SK-N-SH (cell line): ENCODE results near the gene MYO9A. TPM values are rescaled to one million over a fixed set of nuclear protein-coding genes. Genes with fewer than 3 reads are reported as not detected.

ENCODE experiments used
- CTCF ChIA-PET: fragments of 300-600, 350-600 bp; formaldehyde crosslinking; extraction: SDS; loops from one replicate; lab custom pipeline; 2021; lab: Yijun Ruan, JAX
- POLR2A ChIA-PET: fragments of 350-600 bp; sonication (Branson Sonifier 250); formaldehyde crosslinking; extraction: SDS; loops from one replicate; lab custom pipeline; 2020; ENCODE audit warnings: antibody characterized with exemption, inconsistent platforms; lab: Yijun Ruan, JAX
- DNase-seq: peaks from one replicate; pipeline ENCODE4 v3.0.0; 2012
- H2AFZ ChIP-seq: fragments of 200-600 bp; sonication (generic); 2 replicates; pipeline ENCODE4 v1.8.1; 2016; ENCODE audit warnings: antibody characterized with exemption, mild to moderate bottlenecking, low read depth
- H3F3A ChIP-seq: fragments of 200-600 bp; sonication (generic); replicated peaks from 2 replicates; pipeline ENCODE3; 2016; ENCODE audit warnings: antibody characterized with exemption, mild to moderate bottlenecking; ENCODE audit not compliant: insufficient read depth
- H3K27ac ChIP-seq, 2 experiments: fragments of 200-500 bp in 1 of 2; fragments of 200-600 bp in 1 of 2; sonication (Bioruptor generic) in 1 of 2; sonication (generic), shearing (Covaris generic) in 1 of 2; 2 replicates each; pipeline versions ENCODE4 v1.5.1 to v1.6.1; 2014 to 2016; ENCODE audit warnings: low read depth in 2 of 2, inconsistent platforms in 1 of 2, low read length in 1 of 2, mild to moderate bottlenecking in 1 of 2, mixed read lengths in 1 of 2
- H3K27me3 ChIP-seq: fragments of 200-600 bp; sonication (generic), shearing (Covaris generic); 2 replicates; pipeline ENCODE4 v1.6.1; 2016; ENCODE audit warnings: mixed run types; ENCODE audit not compliant: insufficient read depth
- H3K36me3 ChIP-seq, 2 experiments: fragments of 200-500 bp in 1 of 2; fragments of 200-600 bp in 1 of 2; sonication (Bioruptor generic) in 1 of 2; sonication (generic) in 1 of 2; replicated peaks in 1 of 2; 2 replicates each; pipeline versions ENCODE3 to v1.5.1; 2014 to 2016; ENCODE audit warnings: low read length in 1 of 2, mild to moderate bottlenecking in 1 of 2; ENCODE audit not compliant: insufficient read depth in 2 of 2, control insufficient read depth in 1 of 2
- H3K4me1 ChIP-seq, 2 experiments: fragments of 200-500 bp in 1 of 2; fragments of 200-600 bp in 1 of 2; sonication (Bioruptor generic) in 1 of 2; sonication (generic), shearing (Covaris generic) in 1 of 2; 2 replicates each; pipeline versions ENCODE4 v1.5.1 to v1.6.1; 2014 to 2016; ENCODE audit warnings: low read depth in 1 of 2, low read length in 1 of 2, mixed run types in 1 of 2; ENCODE audit not compliant: insufficient read depth in 2 of 2, control insufficient read depth in 1 of 2
- H3K4me2 ChIP-seq: fragments of 200-600 bp; sonication (generic), shearing (Covaris generic); 2 replicates; pipeline ENCODE4 v1.6.1; 2017; ENCODE audit warnings: mixed run types
- H3K4me3 ChIP-seq, 2 experiments: fragments of 200-500 bp in 1 of 2; fragments of 200-600 bp in 1 of 2; sonication (Bioruptor generic) in 1 of 2; sonication (generic), shearing (Covaris generic) in 1 of 2; 2 replicates each; pipeline versions ENCODE4 v1.5.1 to v1.8.1; 2014 to 2016; ENCODE audit warnings: low read depth in 2 of 2, inconsistent platforms in 1 of 2, low read length in 1 of 2, mild to moderate bottlenecking in 1 of 2, mixed read lengths in 1 of 2, moderate library complexity in 1 of 2
- H3K79me2 ChIP-seq: fragments of 200-600 bp; sonication (generic); 2 replicates; pipeline ENCODE4 v1.8.1; 2017; ENCODE audit warnings: mild to moderate bottlenecking; ENCODE audit not compliant: insufficient read depth
- H3K9ac ChIP-seq: fragments of 200-600 bp; sonication (generic); 2 replicates; pipeline ENCODE4 v1.6.1; 2017; ENCODE audit warnings: mixed run types
- H3K9me2 ChIP-seq: fragments of 200-600 bp; sonication (generic); 2 replicates; pipeline ENCODE4 v1.6.1; 2017; ENCODE audit warnings: mixed run types
- H3K9me3 ChIP-seq: fragments of 200-600 bp; sonication (generic); 2 replicates; pipeline ENCODE4 v1.6.1; 2017; ENCODE audit warnings: mixed run types, mild to moderate bottlenecking, moderate library complexity
- H4K20me1 ChIP-seq: fragments of 200-600 bp; sonication (generic); 2 replicates; pipeline ENCODE4 v1.6.1; 2017; ENCODE audit warnings: mild to moderate bottlenecking, mixed run types; ENCODE audit not compliant: insufficient read depth
- CTCF ChIP-seq: fragments of 200-600 bp; sonication (generic); IDR thresholded peaks from 2 replicates; pipeline ENCODE4 v1.6.1; 2017; ENCODE audit warnings: antibody characterized with exemption, mild to moderate bottlenecking, moderate library complexity
- ELF1 ChIP-seq: IDR thresholded peaks from 2 replicates; pipeline ENCODE4 v1.4.0; 2012
- EP300 ChIP-seq, 2 experiments: IDR thresholded peaks; 2 replicates each; pipeline versions ENCODE4 v1.4.0 to v1.6.1; 2012; ENCODE audit warnings: borderline replicate concordance in 1 of 2, low read depth in 1 of 2, low read length in 1 of 2
- FOSL2 ChIP-seq: IDR thresholded peaks from 2 replicates; pipeline ENCODE4 v1.4.0; 2012; ENCODE audit warnings: low read depth, mild to moderate bottlenecking, moderate library complexity, borderline replicate concordance
- FOXJ3 ChIP-seq: sonication (generic); formaldehyde crosslinking; IDR thresholded peaks from 2 replicates; pipeline ENCODE4 v1.5.1; 2020; ENCODE audit warnings: mild to moderate bottlenecking, missing genetic modification reagents
- GATA2 ChIP-seq: sonication (generic); formaldehyde crosslinking; IDR thresholded peaks from 2 replicates; pipeline ENCODE4 v1.5.0; 2020; ENCODE audit warnings: mild to moderate bottlenecking, missing genetic modification reagents
- MAX ChIP-seq: IDR thresholded peaks from 2 replicates; pipeline ENCODE4 v1.4.0; 2012; ENCODE audit warnings: low read depth
- MEF2A ChIP-seq: IDR thresholded peaks from 2 replicates; pipeline ENCODE4 v1.4.0; 2012; ENCODE audit warnings: low read depth, borderline replicate concordance
- NRF1 ChIP-seq: IDR thresholded peaks from 2 replicates; pipeline ENCODE4 v1.6.1; 2012; ENCODE audit warnings: low read depth, mild to moderate bottlenecking, low read length
- POLR2AphosphoS5 ChIP-seq: IDR thresholded peaks from 2 replicates; pipeline ENCODE4 v1.6.1; 2012; ENCODE audit warnings: low read depth, low read length
- RAD21 ChIP-seq: IDR thresholded peaks from 2 replicates; pipeline ENCODE4 v1.6.1; 2012; ENCODE audit warnings: mild to moderate bottlenecking, low read length
- RCOR1 ChIP-seq: fragments of 150-350 bp; IDR thresholded peaks from 2 replicates; pipeline ENCODE4 v1.6.1; 2017; ENCODE audit warnings: antibody characterized with exemption, low read length
- REST ChIP-seq: IDR thresholded peaks from 2 replicates; pipeline ENCODE4 v1.6.1; 2012; ENCODE audit warnings: mild to moderate bottlenecking, low read depth, low read length, moderate library complexity
- RFX5 ChIP-seq: IDR thresholded peaks from 2 replicates; pipeline ENCODE4 v1.6.1; 2012; ENCODE audit warnings: mild to moderate bottlenecking, improper control_type of control experiment, low read length
- RXRA ChIP-seq: IDR thresholded peaks from 2 replicates; pipeline ENCODE4 v1.4.0; 2012; ENCODE audit warnings: low read depth, mild to moderate bottlenecking, borderline replicate concordance
- SIN3A ChIP-seq: IDR thresholded peaks from 2 replicates; pipeline ENCODE4 v1.6.1; 2012; ENCODE audit warnings: low read depth, mild to moderate bottlenecking, low read length, moderate library complexity, borderline replicate concordance
- SMC3 ChIP-seq: IDR thresholded peaks from 2 replicates; pipeline ENCODE4 v1.6.1; 2012; ENCODE audit warnings: low read depth, low read length, improper control_type of control experiment
- TAF1 ChIP-seq: IDR thresholded peaks from 2 replicates; pipeline ENCODE4 v1.6.1; 2012; ENCODE audit warnings: low read depth, mild to moderate bottlenecking, low read length, moderate library complexity, borderline replicate concordance
- TCF12 ChIP-seq: IDR thresholded peaks from 2 replicates; pipeline ENCODE4 v1.4.0; 2012
- TEAD4 ChIP-seq: IDR thresholded peaks from 2 replicates; pipeline ENCODE4 v1.4.0; 2012; ENCODE audit warnings: mild to moderate bottlenecking, borderline replicate concordance; ENCODE audit not compliant: insufficient read depth
- YY1 ChIP-seq: IDR thresholded peaks from 2 replicates; pipeline ENCODE4 v1.4.0; 2012; ENCODE audit warnings: low read depth, mild to moderate bottlenecking
- ZBTB33 ChIP-seq: IDR thresholded peaks from 2 replicates; pipeline ENCODE4 v1.4.0; 2012; ENCODE audit warnings: low read depth, borderline replicate concordance
- WGBS: methylation state at CpG from one replicate; pipeline ENCODE4 v1.1.6; 2017; ENCODE audit warnings: low lambda C conversion rate; 5-methylcytosine and 5-hydroxymethylcytosine counted together
- polyA plus RNA-seq, 3 experiments: library from polyadenylated mRNA; depleted of rRNA; stranded (reverse); fragments of >200 nt; gene quantifications; 2 replicates each; pipeline ENCODE4 v1.2.3, GENCODE V29; 2012

The MYO9A gene
- polyA plus RNA-seq, 1 of the 3 experiments (the other 2 are of a cell fraction), result 4.1 TPM

- POLR2A ChIA-PET, result no interaction called here
Observed at GRCh38 chr15:71889385-71889784, 228.6 kb downstream of the MYO9A start.

GRCh38 chr15:71888797-71889196 lies 229.2 kb downstream of the MYO9A start:
- WGBS, result 97% methylated on average over 1 of the region's 1 CpG
- Histone ChIP-seq H3K27me3 (no peaks in the 10 kb centered on the region), H2AFZ (no peak overlapping the region), H3K4me1 (peaks cover 3 to 9% of the 10 kb centered on the region in 2 experiments; a peak in 3 of 4 replicates), H3K27ac (no peak overlapping the region), H3K79me2 (no peaks in the 10 kb centered on the region), H3K4me2 (no peak overlapping the region), H3K9ac (no peak overlapping the region), H3K4me3 (no peak overlapping the region), H4K20me1 (no peaks in the 10 kb centered on the region), H3K9me3 (no peaks in the 10 kb centered on the region), H3K36me3 (peaks cover 42 to 60% of the 10 kb centered on the region in 2 experiments), H3K9me2 (0 out of 2 replicates have a peak, but pooled peaks cover 5% of the 10 kb centered on the region), H3F3A (no peaks in the 10 kb centered on the region)
- no peak for DNase-seq
- CTCF ChIA-PET, result no interaction called here
- POLR2A ChIA-PET, result no interaction called here
- TF ChIP-seq RCOR1 (no peak), MAX (no peak), TAF1 (no peak), FOSL2 (no peak), MEF2A (no peak), RXRA (no peak), EP300 (IDR thresholded peaks at IDR 0.05; ENCODE audit: borderline replicate concordance in 1 of 2, low read depth in 1 of 2, low read length in 1 of 2) (no peak), ELF1 (no peak), NRF1 (no peak), RFX5 (no peak), TCF12 (no peak), CTCF (no peak), RAD21 (no peak), POLR2AphosphoS5 (no peak), REST (no peak), TEAD4 (no peak), SIN3A (no peak)

More at GRCh38 chr15:71889385-71889784, 228.6 kb downstream of the MYO9A start:
- Histone ChIP-seq H3K36me3 (peaks cover 42 to 58% of the 10 kb centered on the region in 2 experiments), H4K20me1 (no peaks in the 10 kb centered on the region), H3K4me2 (no peak overlapping the region), H3F3A (no peaks in the 10 kb centered on the region), H3K4me3 (no peak overlapping the region), H3K9me2 (0 out of 2 replicates have a peak, but pooled peaks cover 5% of the 10 kb centered on the region), H3K27me3 (no peaks in the 10 kb centered on the region), H2AFZ (no peak overlapping the region), H3K79me2 (no peaks in the 10 kb centered on the region), H3K27ac (no peak overlapping the region), H3K9me3 (no peaks in the 10 kb centered on the region), H3K9ac (no peak overlapping the region), H3K4me1 (peaks cover 4 to 9% of the 10 kb centered on the region in 2 experiments; a peak in 3 of 4 replicates)
- CTCF ChIA-PET, result no interaction called here
- TF ChIP-seq GATA2 (peak; percentile 60), SMC3 (no peak), YY1 (no peak), FOXJ3 (CRISPR knock-in tag) (0 out of 2 replicates have a peak, but pooled peaks have one; percentile 26), TCF12 (no peak), ZBTB33 (no peak)
- DNase-seq, result peak; percentile 10
